ENCODE data around the gene CLDN4. TPM values are rescaled to one million over a fixed set of nuclear protein-coding genes. Genes with fewer than 3 reads are reported as not detected.

CLDN4 gene
- total RNA-seq, 1 experiment from 2014 or later: not detected

DNA sequence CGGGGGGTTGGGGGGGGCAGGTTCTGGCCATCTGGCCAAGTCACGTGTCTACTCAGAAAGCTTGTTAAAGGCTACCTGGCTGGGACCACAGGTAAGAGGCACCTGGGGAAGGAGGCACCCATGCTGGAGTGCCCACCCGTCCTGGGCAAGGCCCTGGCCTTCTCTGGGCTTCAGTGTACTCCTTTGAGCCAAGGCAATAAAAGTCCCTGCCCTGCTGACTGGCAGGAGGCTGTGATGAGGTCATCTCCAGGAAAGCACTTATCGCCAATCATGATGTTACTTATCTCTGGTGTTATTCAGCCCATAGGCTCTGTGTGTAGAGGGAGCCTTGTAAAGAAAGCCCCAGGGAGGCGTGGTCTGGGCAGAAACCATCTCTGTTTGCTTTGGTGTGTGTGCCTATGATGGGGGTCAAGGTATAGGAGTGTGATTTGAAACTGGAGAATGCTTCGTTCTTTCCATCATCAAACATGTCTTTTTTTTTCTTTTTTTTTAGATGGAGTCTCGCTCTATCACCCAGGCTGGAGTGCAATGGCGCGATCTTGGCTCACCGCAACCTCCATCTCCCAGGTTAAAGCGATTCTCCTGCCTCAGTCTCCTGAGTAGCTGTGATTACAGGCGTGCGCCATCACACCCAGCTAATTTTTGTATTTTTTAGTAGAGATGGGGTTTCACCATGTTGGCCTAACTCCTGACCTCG is 2.5 kb upstream of the CLDN4 start:
- Histone ChIP-seq H2AFZ (ENCODE audit: low read length) (no peak overlapping the region), H3K36me3 (ENCODE audit: insufficient read depth, low read length) (no peaks in the 10 kb centered on the region), H3K79me2 (ENCODE audit: low read length) (no peaks in the 10 kb centered on the region), H3K4me3 (ENCODE audit: low read length) (no peak overlapping the region), H3K9me2 (replicated peaks; ENCODE audit: insufficient read depth, low read length) (no peaks in the 10 kb centered on the region), H3K9ac (ENCODE audit: low read length) (no peak overlapping the region), H3K9me3 (ENCODE audit: low read length) (no peaks in the 10 kb centered on the region), H3K4me2 (ENCODE audit: low read depth, low read length, poor library complexity, severe bottlenecking) (no peak overlapping the region), H3K4me1 (ENCODE audit: low read length) (no peaks in the 10 kb centered on the region), H4K20me1 (ENCODE audit: insufficient read depth, low read depth, low read length) (no peaks in the 10 kb centered on the region), H3K27me3 (ENCODE audit: low read length) (no peaks in the 10 kb centered on the region), H3K27ac (ENCODE audit: low read length) (no peak overlapping the region)
- no peak for DNase-seq

DNA sequence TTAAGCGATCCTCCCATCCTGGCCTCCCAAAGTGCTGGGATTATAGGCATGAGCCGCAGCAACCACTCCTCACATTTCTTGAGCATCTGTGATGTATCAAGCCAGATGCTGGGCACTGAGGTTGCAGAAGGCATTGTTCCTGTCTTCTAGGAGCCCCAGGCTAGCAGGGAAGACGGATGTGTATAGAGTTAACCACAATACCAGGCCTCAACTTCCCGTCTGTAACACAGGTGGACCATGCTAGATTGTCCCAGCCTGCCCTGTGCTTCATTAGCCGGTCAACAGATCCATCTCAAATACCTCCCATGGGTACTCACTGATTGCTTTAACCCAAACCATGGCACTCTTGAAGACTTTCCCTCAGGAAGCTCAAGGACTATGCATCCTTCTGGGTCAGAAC is 1.8 kb upstream of the CLDN4 start:
- Histone ChIP-seq H3K27me3 (ENCODE audit: low read length) (no peaks in the 10 kb centered on the region), H4K20me1 (ENCODE audit: insufficient read depth, low read depth, low read length) (no peaks in the 10 kb centered on the region), H2AFZ (ENCODE audit: low read length) (no peak overlapping the region), H3K4me2 (ENCODE audit: low read depth, low read length, poor library complexity, severe bottlenecking) (no peak overlapping the region), H3K36me3 (ENCODE audit: insufficient read depth, low read length) (no peaks in the 10 kb centered on the region), H3K4me1 (ENCODE audit: low read length) (no peaks in the 10 kb centered on the region), H3K9ac (ENCODE audit: low read length) (no peak overlapping the region), H3K79me2 (ENCODE audit: low read length) (no peaks in the 10 kb centered on the region), H3K27ac (ENCODE audit: low read length) (no peak overlapping the region), H3K4me3 (ENCODE audit: low read length) (no peak overlapping the region), H3K9me3 (ENCODE audit: low read length) (no peaks in the 10 kb centered on the region), H3K9me2 (replicated peaks; ENCODE audit: insufficient read depth, low read length) (no peaks in the 10 kb centered on the region)
- DNase-seq: no peak

DNA sequence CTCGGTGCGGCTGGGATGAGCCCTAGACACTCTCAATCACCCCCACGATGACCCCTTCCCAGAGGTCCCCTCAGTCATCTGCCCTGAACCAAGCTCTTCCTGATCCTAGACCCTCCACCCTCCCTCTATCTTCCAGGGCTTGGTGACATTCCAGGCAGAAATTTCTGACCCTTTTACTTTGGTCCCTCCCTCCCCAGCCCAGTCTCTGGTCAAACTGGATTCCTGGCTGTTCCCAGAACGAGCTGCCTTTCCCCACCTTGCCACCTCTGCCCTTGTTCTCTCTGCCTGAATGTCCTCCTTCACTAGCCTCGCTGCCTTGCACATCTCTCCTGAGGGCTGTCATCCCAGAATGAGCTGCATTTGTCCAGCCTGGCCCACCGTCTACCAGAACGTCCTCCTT is 1.3 kb upstream of the CLDN4 start:
- no peak for DNase-seq
- no peak overlapping the region for H2AFZ ChIP-seq (ENCODE audit: low read length)
- no peak overlapping the region for H3K4me2 ChIP-seq (ENCODE audit: low read depth, low read length, poor library complexity, severe bottlenecking)
- no peak overlapping the region for H3K4me3 ChIP-seq (ENCODE audit: low read length)
- H3K27me3 ChIP-seq (ENCODE audit: low read length): no peaks in the 10 kb centered on the region
- no peaks in the 10 kb centered on the region for H3K9me2 ChIP-seq (replicated peaks; ENCODE audit: insufficient read depth, low read length)
- H3K36me3 ChIP-seq (ENCODE audit: insufficient read depth, low read length): no peaks in the 10 kb centered on the region
- H3K9ac ChIP-seq (ENCODE audit: low read length): no peak overlapping the region
- H3K27ac ChIP-seq (ENCODE audit: low read length): no peak overlapping the region
- H3K9me3 ChIP-seq (ENCODE audit: low read length): no peaks in the 10 kb centered on the region
- no peaks in the 10 kb centered on the region for H4K20me1 ChIP-seq (ENCODE audit: insufficient read depth, low read depth, low read length)
- H3K79me2 ChIP-seq (ENCODE audit: low read length): no peaks in the 10 kb centered on the region
- no peaks in the 10 kb centered on the region for H3K4me1 ChIP-seq (ENCODE audit: low read length)

DNA sequence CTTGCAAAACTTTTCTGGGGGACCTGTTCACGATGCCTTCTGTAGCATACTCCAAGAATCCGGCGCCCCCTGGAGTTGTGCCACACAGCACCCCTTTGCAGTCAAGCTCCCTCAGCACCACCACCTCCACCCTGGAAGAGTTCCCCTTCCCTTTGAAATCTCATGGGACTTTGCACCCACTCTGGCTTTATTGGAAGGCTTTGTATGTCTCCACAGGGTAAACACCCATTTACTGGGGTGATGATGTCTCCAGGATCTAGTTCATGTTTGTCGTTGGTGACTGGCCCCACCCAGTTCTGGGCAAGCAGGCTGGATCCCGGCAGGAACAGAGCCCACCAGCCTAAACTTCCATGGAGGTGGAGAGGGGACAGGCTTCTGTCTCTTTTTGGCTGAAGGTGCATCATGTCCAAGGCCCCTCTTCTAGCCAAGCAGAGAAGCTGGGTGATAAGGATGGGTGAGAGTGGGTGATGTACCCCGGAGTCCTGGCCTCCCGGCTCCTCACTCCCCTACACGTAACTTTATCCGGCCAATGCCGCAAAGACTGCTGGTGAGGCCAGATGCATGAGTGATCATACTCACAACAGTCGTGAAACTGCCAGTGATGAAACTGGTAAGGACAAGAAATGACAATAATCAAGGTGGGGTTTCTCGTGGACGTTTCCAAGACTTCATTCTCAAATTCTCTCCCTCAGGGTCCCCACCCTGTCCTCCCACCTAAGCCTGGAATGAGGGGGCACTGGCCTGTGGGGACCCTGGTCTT is 695 bp upstream of the CLDN4 start:
- H3K4me1 ChIP-seq (ENCODE audit: low read length): no peaks in the 10 kb centered on the region
- no peak overlapping the region for H3K27ac ChIP-seq (ENCODE audit: low read length)
- no peak overlapping the region for H2AFZ ChIP-seq (ENCODE audit: low read length)
- H3K9me2 ChIP-seq (replicated peaks; ENCODE audit: insufficient read depth, low read length): no peaks in the 10 kb centered on the region
- no peaks in the 10 kb centered on the region for H3K27me3 ChIP-seq (ENCODE audit: low read length)
- H3K9me3 ChIP-seq (ENCODE audit: low read length): no peaks in the 10 kb centered on the region
- no peaks in the 10 kb centered on the region for H3K79me2 ChIP-seq (ENCODE audit: low read length)
- H3K4me3 ChIP-seq (ENCODE audit: low read length): no peak overlapping the region
- no peaks in the 10 kb centered on the region for H4K20me1 ChIP-seq (ENCODE audit: insufficient read depth, low read depth, low read length)
- no peaks in the 10 kb centered on the region for H3K36me3 ChIP-seq (ENCODE audit: insufficient read depth, low read length)
- H3K9ac ChIP-seq (ENCODE audit: low read length): no peak overlapping the region
- no peak overlapping the region for H3K4me2 ChIP-seq (ENCODE audit: low read depth, low read length, poor library complexity, severe bottlenecking)
- DNase-seq: no peak

DNA sequence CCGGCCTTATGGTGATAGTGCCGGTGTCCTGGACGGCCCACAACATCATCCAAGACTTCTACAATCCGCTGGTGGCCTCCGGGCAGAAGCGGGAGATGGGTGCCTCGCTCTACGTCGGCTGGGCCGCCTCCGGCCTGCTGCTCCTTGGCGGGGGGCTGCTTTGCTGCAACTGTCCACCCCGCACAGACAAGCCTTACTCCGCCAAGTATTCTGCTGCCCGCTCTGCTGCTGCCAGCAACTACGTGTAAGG is 713 bp downstream of the CLDN4 start:
- H2AFZ ChIP-seq (ENCODE audit: low read length): no peak overlapping the region

DNA sequence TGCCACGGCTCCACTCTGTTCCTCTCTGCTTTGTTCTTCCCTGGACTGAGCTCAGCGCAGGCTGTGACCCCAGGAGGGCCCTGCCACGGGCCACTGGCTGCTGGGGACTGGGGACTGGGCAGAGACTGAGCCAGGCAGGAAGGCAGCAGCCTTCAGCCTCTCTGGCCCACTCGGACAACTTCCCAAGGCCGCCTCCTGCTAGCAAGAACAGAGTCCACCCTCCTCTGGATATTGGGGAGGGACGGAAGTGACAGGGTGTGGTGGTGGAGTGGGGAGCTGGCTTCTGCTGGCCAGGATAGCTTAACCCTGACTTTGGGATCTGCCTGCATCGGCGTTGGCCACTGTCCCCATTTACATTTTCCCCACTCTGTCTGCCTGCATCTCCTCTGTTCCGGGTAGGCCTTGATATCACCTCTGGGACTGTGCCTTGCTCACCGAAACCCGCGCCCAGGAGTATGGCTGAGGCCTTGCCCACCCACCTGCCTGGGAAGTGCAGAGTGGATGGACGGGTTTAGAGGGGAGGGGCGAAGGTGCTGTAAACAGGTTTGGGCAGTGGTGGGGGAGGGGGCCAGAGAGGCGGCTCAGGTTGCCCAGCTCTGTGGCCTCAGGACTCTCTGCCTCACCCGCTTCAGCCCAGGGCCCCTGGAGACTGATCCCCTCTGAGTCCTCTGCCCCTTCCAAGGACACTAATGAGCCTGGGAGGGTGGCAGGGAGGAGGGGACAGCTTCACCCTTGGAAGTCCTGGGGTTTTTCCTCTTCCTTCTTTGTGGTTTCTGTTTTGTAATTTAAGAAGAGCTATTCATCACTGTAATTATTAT is 1.2 kb downstream of the CLDN4 start:
- Histone ChIP-seq H3K4me3 (ENCODE audit: low read length) (no peak overlapping the region), H3K4me1 (ENCODE audit: low read length) (no peaks in the 10 kb centered on the region), H3K9me2 (replicated peaks; ENCODE audit: insufficient read depth, low read length) (no peaks in the 10 kb centered on the region), H3K9me3 (ENCODE audit: low read length) (no peaks in the 10 kb centered on the region), H3K27me3 (ENCODE audit: low read length) (no peaks in the 10 kb centered on the region), H3K4me2 (ENCODE audit: low read depth, low read length, poor library complexity, severe bottlenecking) (no peak overlapping the region), H3K36me3 (ENCODE audit: insufficient read depth, low read length) (no peaks in the 10 kb centered on the region), H3K79me2 (ENCODE audit: low read length) (no peaks in the 10 kb centered on the region), H3K9ac (ENCODE audit: low read length) (no peak overlapping the region), H2AFZ (ENCODE audit: low read length) (no peak overlapping the region), H4K20me1 (ENCODE audit: insufficient read depth, low read depth, low read length) (no peaks in the 10 kb centered on the region), H3K27ac (ENCODE audit: low read length) (no peak overlapping the region)
- no peak for DNase-seq

More for the DNA sequence above, 713 bp downstream of the CLDN4 start:
- Histone ChIP-seq H3K79me2 (ENCODE audit: low read length) (no peaks in the 10 kb centered on the region), H3K27ac (ENCODE audit: low read length) (no peak overlapping the region), H3K4me2 (ENCODE audit: low read depth, low read length, poor library complexity, severe bottlenecking) (no peak overlapping the region), H3K9me3 (ENCODE audit: low read length) (no peaks in the 10 kb centered on the region), H3K36me3 (ENCODE audit: insufficient read depth, low read length) (no peaks in the 10 kb centered on the region), H3K9ac (ENCODE audit: low read length) (no peak overlapping the region), H4K20me1 (ENCODE audit: insufficient read depth, low read depth, low read length) (no peaks in the 10 kb centered on the region), H3K4me1 (ENCODE audit: low read length) (no peaks in the 10 kb centered on the region), H3K9me2 (replicated peaks; ENCODE audit: insufficient read depth, low read length) (no peaks in the 10 kb centered on the region), H3K4me3 (ENCODE audit: low read length) (no peak overlapping the region), H3K27me3 (ENCODE audit: low read length) (no peaks in the 10 kb centered on the region)
- DNase-seq: no peak

DNA sequence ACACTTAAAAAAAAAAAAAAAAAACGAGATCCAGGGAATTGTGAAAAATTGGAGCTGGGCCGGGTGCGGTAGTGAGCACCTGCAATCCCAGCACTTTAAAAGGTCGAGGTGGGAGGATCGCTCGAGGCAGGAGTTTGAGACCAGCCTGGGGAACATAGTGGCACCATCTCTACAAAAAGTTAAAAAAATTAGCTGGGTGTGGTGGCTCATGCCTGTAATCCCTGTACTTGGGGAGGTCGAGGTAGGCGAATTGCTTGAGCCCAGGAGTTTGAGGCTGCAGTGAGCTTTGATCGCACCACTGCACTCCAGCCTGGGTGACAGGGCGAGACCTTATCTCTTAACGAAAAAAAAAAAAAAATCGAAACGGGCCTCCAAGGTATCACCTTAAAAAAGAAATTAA is 2.0 kb downstream of the CLDN4 start:
- no peak overlapping the region for H3K4me3 ChIP-seq (ENCODE audit: low read length)
- no peaks in the 10 kb centered on the region for H4K20me1 ChIP-seq (ENCODE audit: insufficient read depth, low read depth, low read length)
- H3K4me2 ChIP-seq (ENCODE audit: low read depth, low read length, poor library complexity, severe bottlenecking): no peak overlapping the region
- H3K36me3 ChIP-seq (ENCODE audit: insufficient read depth, low read length): no peaks in the 10 kb centered on the region
- H2AFZ ChIP-seq (ENCODE audit: low read length): no peak overlapping the region
- no peaks in the 10 kb centered on the region for H3K9me2 ChIP-seq (replicated peaks; ENCODE audit: insufficient read depth, low read length)
- no peak overlapping the region for H3K27ac ChIP-seq (ENCODE audit: low read length)
- no peak for DNase-seq
- no peaks in the 10 kb centered on the region for H3K27me3 ChIP-seq (ENCODE audit: low read length)
- H3K4me1 ChIP-seq (ENCODE audit: low read length): no peaks in the 10 kb centered on the region
- no peaks in the 10 kb centered on the region for H3K9me3 ChIP-seq (ENCODE audit: low read length)
- no peak overlapping the region for H3K9ac ChIP-seq (ENCODE audit: low read length)
- H3K79me2 ChIP-seq (ENCODE audit: low read length): no peaks in the 10 kb centered on the region

DNA sequence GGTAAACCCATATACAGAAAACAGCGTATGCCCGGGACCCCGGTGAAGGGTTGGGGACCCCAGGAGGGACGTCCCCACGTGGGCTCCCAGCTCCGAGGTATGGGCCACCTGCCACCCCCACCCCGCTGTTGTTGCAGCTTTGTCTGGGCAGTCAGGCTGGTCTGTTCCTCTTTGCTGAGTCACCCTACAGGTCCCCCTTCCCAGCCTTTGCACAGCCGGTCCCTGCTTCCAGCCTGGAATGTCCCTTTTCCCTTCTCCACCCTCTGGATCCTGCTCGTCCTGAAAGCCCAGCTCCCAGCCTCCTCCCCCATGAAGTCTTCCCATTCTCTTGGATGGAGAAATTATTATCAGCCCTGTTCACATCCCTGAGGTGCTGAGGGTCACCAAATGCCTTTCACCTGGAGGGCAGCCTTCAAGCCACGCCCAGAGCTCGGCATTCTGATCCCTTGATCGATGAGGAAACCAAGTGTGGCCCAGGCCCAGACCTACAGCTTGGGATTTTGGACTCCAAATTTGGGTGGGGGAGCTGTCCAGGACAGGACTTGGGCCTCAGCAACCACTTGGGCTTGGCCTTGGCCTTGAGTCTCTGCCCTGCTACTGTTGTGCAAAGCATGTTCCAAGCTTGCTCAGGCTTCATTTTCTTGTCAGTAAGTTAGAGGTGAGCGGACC is 2.6 kb downstream of the CLDN4 start:
- Histone ChIP-seq H3K36me3 (ENCODE audit: insufficient read depth, low read length) (no peaks in the 10 kb centered on the region), H2AFZ (ENCODE audit: low read length) (no peak overlapping the region), H3K4me1 (ENCODE audit: low read length) (no peaks in the 10 kb centered on the region), H3K27me3 (ENCODE audit: low read length) (no peaks in the 10 kb centered on the region), H3K27ac (ENCODE audit: low read length) (no peak overlapping the region), H3K79me2 (ENCODE audit: low read length) (no peaks in the 10 kb centered on the region), H3K4me2 (ENCODE audit: low read depth, low read length, poor library complexity, severe bottlenecking) (no peak overlapping the region), H3K9me2 (replicated peaks; ENCODE audit: insufficient read depth, low read length) (no peaks in the 10 kb centered on the region), H3K9ac (ENCODE audit: low read length) (no peak overlapping the region), H4K20me1 (ENCODE audit: insufficient read depth, low read depth, low read length) (no peaks in the 10 kb centered on the region), H3K4me3 (ENCODE audit: low read length) (no peak overlapping the region), H3K9me3 (ENCODE audit: low read length) (no peaks in the 10 kb centered on the region)
- DNase-seq: no peak

All from Karpas-422 (cell line).